SU-DHL-6 (cell line): ENCODE data around the gene PINLYP.

Experiments used
- EZH2phosphoT487 ChIP-seq: fragments of 200-600 bp; sonication (generic), shearing (Covaris generic); conservative IDR thresholded peaks from 2 replicates; pipeline ENCODE4 v1.6.1; 2018; ENCODE audit warnings: mild to moderate bottlenecking, antibody characterized with exemption, low read length, moderate library complexity, mixed read lengths
- TF ChIP-seq, protein P1 (sequence below): fragments of 200-600 bp; sonication (generic); IDR thresholded peaks from one replicate; pipeline ENCODE4 v1.5.1; 2017; ENCODE audit warnings: antibody characterized with exemption, mild to moderate bottlenecking, low read length, moderate library complexity; ENCODE audit not compliant: insufficient read depth, poor library complexity, severe bottlenecking

DNA sequence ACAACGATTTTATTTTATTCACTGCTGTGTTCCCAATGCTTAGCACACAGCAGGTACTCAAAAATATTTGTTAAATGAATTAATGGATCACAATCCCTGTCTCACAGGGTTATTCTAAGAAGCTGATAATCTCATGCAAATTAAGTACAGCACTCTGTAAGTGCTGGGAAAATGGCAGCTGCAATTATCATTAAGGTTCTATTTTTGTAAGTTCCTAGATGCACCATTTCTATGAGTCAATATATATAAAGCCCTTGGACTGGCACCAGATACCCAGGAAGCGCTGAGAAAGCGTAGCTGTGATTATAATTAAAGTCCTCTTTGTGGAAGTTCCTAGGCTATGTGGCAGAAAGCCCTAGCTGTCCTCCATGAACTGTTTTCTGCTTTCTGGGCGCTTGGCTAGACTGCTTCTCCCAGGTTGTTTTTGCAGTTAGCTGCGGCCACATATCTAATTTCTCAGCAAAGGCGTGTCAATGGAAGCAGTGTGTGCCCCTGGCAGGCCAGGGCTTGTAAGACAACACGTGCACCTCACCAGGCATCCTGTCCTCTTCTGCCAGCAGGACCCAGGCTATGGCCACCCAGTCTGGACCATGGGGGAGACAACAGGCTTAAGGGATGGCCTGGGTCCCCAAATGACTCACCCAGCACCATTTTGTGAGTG is 31.1 kb downstream of the PINLYP start:
- TF ChIP-seq, protein P1, sequence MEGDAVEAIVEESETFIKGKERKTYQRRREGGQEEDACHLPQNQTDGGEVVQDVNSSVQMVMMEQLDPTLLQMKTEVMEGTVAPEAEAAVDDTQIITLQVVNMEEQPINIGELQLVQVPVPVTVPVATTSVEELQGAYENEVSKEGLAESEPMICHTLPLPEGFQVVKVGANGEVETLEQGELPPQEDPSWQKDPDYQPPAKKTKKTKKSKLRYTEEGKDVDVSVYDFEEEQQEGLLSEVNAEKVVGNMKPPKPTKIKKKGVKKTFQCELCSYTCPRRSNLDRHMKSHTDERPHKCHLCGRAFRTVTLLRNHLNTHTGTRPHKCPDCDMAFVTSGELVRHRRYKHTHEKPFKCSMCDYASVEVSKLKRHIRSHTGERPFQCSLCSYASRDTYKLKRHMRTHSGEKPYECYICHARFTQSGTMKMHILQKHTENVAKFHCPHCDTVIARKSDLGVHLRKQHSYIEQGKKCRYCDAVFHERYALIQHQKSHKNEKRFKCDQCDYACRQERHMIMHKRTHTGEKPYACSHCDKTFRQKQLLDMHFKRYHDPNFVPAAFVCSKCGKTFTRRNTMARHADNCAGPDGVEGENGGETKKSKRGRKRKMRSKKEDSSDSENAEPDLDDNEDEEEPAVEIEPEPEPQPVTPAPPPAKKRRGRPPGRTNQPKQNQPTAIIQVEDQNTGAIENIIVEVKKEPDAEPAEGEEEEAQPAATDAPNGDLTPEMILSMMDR = no peak
- no peak for TF ChIP-seq EZH2phosphoT487
